PC-3 (cell line): ENCODE data around the gene HYLS1. TPM values are rescaled to one million over a fixed set of nuclear protein-coding genes. Genes with fewer than 3 reads are reported as not detected.

Source experiments
- ATAC-seq: fragments of 200-7000 bp; cut with Tn5 transposase; 2 replicates; pipeline ENCODE4 v1.9.1; 2020; ENCODE audit warnings: mild to moderate bottlenecking, moderate library complexity
- BruUV-seq: library from RNA; stranded (reverse); fragments of 400-500 nt; replicated peaks from 2 replicates; lab custom pipeline; 2021; lab: Mats Ljungman, UMichigan
- CTCF ChIA-PET: fragments of 300-600 bp; sonication (Branson Sonifier 250); formaldehyde crosslinking; loops from one replicate; lab custom pipeline; 2022; ENCODE audit warnings: antibody characterized with exemption; lab: Charles Lee
- POLR2A ChIA-PET: fragments of 300-600 bp; sonication (Branson Sonifier 250); formaldehyde crosslinking; loops from one replicate; lab custom pipeline; 2022; ENCODE audit warnings: antibody characterized with exemption; ENCODE audit not compliant: unreplicated experiment; lab: Charles Lee
- DNase-seq: peaks from one replicate; pipeline ENCODE4 v3.0.0-alpha.2; 2015
- H2AFZ ChIP-seq: fragments of 300-600 bp; sonication (generic); 2 replicates; pipeline ENCODE4 v1.6.0; 2016; ENCODE audit warnings: antibody characterized with exemption, low read length
- H3F3A ChIP-seq: fragments of 300-600 bp; sonication (generic); one replicate; pipeline ENCODE4 v1.6.0; 2017; ENCODE audit warnings: antibody characterized with exemption, low read length, control low read depth, mild to moderate bottlenecking; ENCODE audit not compliant: unreplicated experiment
- H3K27ac ChIP-seq: fragments of 300-600 bp; sonication (generic); 2 replicates; pipeline ENCODE4 v1.5.1; 2016; ENCODE audit warnings: mild to moderate bottlenecking, low read length
- H3K27me3 ChIP-seq: fragments of 300-600 bp; sonication (generic); 2 replicates; pipeline ENCODE4 v1.6.1; 2016; ENCODE audit warnings: low read length, mixed read lengths
- H3K36me3 ChIP-seq: fragments of 300-600 bp; sonication (generic); 2 replicates; pipeline ENCODE4 v1.6.1; 2016; ENCODE audit warnings: low read depth, mixed run types, low read length, mixed read lengths
- H3K4me1 ChIP-seq: fragments of 300-600 bp; sonication (generic); 2 replicates; pipeline ENCODE4 v1.5.1; 2016; ENCODE audit warnings: low read length; ENCODE audit not compliant: insufficient read depth
- H3K4me2 ChIP-seq: fragments of 300-600 bp; sonication (generic); 2 replicates; pipeline ENCODE4 v1.6.0; 2016; ENCODE audit warnings: low read length
- H3K4me3 ChIP-seq: fragments of 300-600 bp; sonication (generic); 2 replicates; pipeline ENCODE4 v1.5.1; 2016; ENCODE audit warnings: mild to moderate bottlenecking, low read length, mixed read lengths
- H3K79me2 ChIP-seq: fragments of 300-600 bp; sonication (generic); 2 replicates; pipeline ENCODE4 v1.6.1; 2017; ENCODE audit warnings: low read length, mixed read lengths
- H3K9ac ChIP-seq: fragments of 300-600 bp; sonication (generic); 2 replicates; pipeline ENCODE4 v1.6.0; 2016; ENCODE audit warnings: mild to moderate bottlenecking, low read length
- H3K9me2 ChIP-seq: fragments of 300-600 bp; sonication (generic); replicated peaks from 2 replicates; pipeline ENCODE4 v1.6.1; 2016; ENCODE audit warnings: mixed run types, low read length, mixed read lengths
- H3K9me3 ChIP-seq: fragments of 300-600 bp; sonication (generic); 2 replicates; pipeline ENCODE4 v1.6.1; 2016; ENCODE audit warnings: low read length, mixed read lengths
- H4K20me1 ChIP-seq: fragments of 300-600 bp; sonication (generic); 2 replicates; pipeline ENCODE4 v1.6.1; 2016; ENCODE audit warnings: low read length, mixed read lengths
- EZH2 ChIP-seq: fragments of 300-600 bp; sonication (generic); IDR thresholded peaks from one replicate; pipeline ENCODE4 v1.6.1; 2017; ENCODE audit warnings: antibody characterized with exemption, mild to moderate bottlenecking, low read length; ENCODE audit not compliant: unreplicated experiment
- EZH2phosphoT487 ChIP-seq: fragments of 300-600 bp; sonication (generic); IDR thresholded peaks from 2 replicates; pipeline ENCODE4 v1.6.1; 2018; ENCODE audit warnings: mild to moderate bottlenecking, antibody characterized with exemption, low read length, borderline replicate concordance
- intact Hi-C: fragments of 100-400 bp; cut with micrococcal nuclease; formaldehyde crosslinking; loops from 2 replicates; pipeline ENCODE4 v1.9.0; 2023
- total RNA-seq: library from RNA; depleted of rRNA; stranded (reverse); fragments of >200 nt; gene quantifications from 2 replicates; pipeline ENCODE4 v1.2.3, GENCODE V29; 2014
- TF ChIP-seq, protein P1 (sequence below): fragments of 300-600 bp; sonication (generic); conservative IDR thresholded peaks from 2 replicates; pipeline ENCODE4 v1.5.1; 2017; ENCODE audit warnings: antibody characterized with exemption, low read depth, mild to moderate bottlenecking, low read length

Gene HYLS1
- total RNA-seq, 1 experiment from 2014 or later: 23.5 TPM

DNA sequence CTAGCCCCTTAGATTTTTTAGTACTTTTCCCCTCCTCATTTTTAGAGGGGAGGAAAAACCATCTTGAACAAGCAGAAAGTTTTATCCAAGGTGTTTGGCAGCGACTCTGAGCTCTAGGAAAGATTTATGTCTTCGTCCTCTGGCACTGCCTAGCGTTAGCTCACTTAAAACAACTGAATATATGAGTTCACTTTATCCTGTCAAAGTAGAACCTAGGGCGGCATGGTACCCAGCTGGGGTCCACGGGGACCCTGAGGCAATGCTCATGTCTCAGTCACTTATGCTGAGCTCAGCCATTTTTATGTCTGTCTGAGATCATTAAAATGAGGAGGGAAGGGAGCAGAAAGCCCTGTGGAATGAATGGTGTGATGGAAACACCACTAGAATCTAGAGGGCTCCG, 44.2 kb downstream of the HYLS1 start:
- no peak for TF ChIP-seq EZH2phosphoT487
- TF ChIP-seq, protein P1, sequence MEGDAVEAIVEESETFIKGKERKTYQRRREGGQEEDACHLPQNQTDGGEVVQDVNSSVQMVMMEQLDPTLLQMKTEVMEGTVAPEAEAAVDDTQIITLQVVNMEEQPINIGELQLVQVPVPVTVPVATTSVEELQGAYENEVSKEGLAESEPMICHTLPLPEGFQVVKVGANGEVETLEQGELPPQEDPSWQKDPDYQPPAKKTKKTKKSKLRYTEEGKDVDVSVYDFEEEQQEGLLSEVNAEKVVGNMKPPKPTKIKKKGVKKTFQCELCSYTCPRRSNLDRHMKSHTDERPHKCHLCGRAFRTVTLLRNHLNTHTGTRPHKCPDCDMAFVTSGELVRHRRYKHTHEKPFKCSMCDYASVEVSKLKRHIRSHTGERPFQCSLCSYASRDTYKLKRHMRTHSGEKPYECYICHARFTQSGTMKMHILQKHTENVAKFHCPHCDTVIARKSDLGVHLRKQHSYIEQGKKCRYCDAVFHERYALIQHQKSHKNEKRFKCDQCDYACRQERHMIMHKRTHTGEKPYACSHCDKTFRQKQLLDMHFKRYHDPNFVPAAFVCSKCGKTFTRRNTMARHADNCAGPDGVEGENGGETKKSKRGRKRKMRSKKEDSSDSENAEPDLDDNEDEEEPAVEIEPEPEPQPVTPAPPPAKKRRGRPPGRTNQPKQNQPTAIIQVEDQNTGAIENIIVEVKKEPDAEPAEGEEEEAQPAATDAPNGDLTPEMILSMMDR: no peak
- no peak for TF ChIP-seq EZH2
- no peak for ATAC-seq
- no peak for DNase-seq
- H4K20me1 ChIP-seq: no peaks in the 10 kb centered on the region
- H3K9ac ChIP-seq: no peak overlapping the region
- no peaks in the 10 kb centered on the region for H3K79me2 ChIP-seq
- ChIA-PET CTCF (no interaction called here), POLR2A (no interaction called here)
- no TSS peak for BruUV-seq
- H2AFZ ChIP-seq: no peak overlapping the region
- H3K9me2 ChIP-seq: no peaks in the 10 kb centered on the region
- intact Hi-C loops: no loop called here
- H3K27me3 ChIP-seq: 0 out of 2 replicates have a peak, but pooled peaks cover 3% of the 10 kb centered on the region
- no peaks in the 10 kb centered on the region for H3K4me1 ChIP-seq
- no peak overlapping the region for H3K4me3 ChIP-seq
- no peaks in the 10 kb centered on the region for H3K36me3 ChIP-seq
- no peaks in the 10 kb centered on the region for H3K9me3 ChIP-seq
- H3K4me2 ChIP-seq: no peak overlapping the region
- no peaks in the 10 kb centered on the region for H3F3A ChIP-seq
- no peak overlapping the region for H3K27ac ChIP-seq

DNA sequence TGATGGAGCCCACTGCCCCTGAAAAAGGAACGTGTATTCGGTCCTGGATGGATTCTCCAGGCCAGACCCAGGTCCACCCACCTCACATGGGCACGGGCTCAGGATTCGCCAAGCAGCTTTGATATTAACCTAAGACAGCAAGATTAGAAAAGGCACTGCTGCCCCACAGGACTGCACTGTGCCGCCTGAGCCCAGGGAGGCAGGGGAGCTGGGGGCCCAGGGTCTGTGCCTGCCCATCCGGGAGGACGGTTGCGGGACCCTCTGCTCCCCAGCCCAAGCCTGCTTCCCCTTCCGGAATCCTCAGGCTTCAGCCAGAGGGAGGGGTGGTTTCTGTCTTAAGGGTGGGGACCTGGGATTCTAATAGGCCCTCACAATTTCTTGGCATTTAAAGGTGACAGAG, 44.8 kb downstream of the HYLS1 start:
- Histone ChIP-seq H3K9me3 (no peaks in the 10 kb centered on the region), H3K4me2 (no peak overlapping the region), H3K79me2 (no peaks in the 10 kb centered on the region), H3K9ac (no peak overlapping the region), H2AFZ (no peak overlapping the region), H3K4me3 (no peak overlapping the region), H3K27me3 (0 out of 2 replicates have a peak, but pooled peaks cover 3% of the 10 kb centered on the region), H4K20me1 (no peaks in the 10 kb centered on the region), H3K9me2 (no peaks in the 10 kb centered on the region), H3K27ac (no peak overlapping the region), H3K4me1 (no peaks in the 10 kb centered on the region), H3F3A (no peaks in the 10 kb centered on the region), H3K36me3 (no peaks in the 10 kb centered on the region)
- DNase-seq (no peak), ATAC-seq (no peak)
- ChIA-PET CTCF (no interaction called here), POLR2A (interaction anchor here (0.5 to 0.6 kb wide), 2 partner anchors 121 to 181 kb away, joined by 3 to 5 read pairs; no protein-coding TSS in a partner anchor)
- intact Hi-C loops: no loop called here
- TF ChIP-seq, protein P1: no peak
- TF ChIP-seq EZH2 (no peak), EZH2phosphoT487 (no peak)
- no TSS peak for BruUV-seq

GRCh38 chr11:125933030-125933813, 45.8 kb downstream of the HYLS1 start:
- Histone ChIP-seq H3K4me3 (no peak overlapping the region), H3K4me2 (no peak overlapping the region), H3K9ac (no peak overlapping the region), H4K20me1 (no peaks in the 10 kb centered on the region), H3K27me3 (0 out of 2 replicates have a peak, but pooled peaks cover 3% of the 10 kb centered on the region), H3K4me1 (no peaks in the 10 kb centered on the region), H3K36me3 (no peaks in the 10 kb centered on the region), H3K79me2 (no peaks in the 10 kb centered on the region), H3K27ac (no peak overlapping the region), H3K9me3 (no peaks in the 10 kb centered on the region), H3K9me2 (no peaks in the 10 kb centered on the region), H2AFZ (no peak overlapping the region), H3F3A (no peaks in the 10 kb centered on the region)
- ATAC-seq: no peak
- DNase-seq: no peak
- no peak for TF ChIP-seq EZH2
- TF ChIP-seq EZH2phosphoT487: no peak
- TF ChIP-seq, protein P1: no peak
- POLR2A ChIA-PET: interaction anchor here (0.6 kb wide), 1 partner anchor 180 kb away, joined by 5 read pairs; no protein-coding TSS in a partner anchor
- CTCF ChIA-PET: no interaction called here
- BruUV-seq: no TSS peak
- intact Hi-C loops: no loop called here
